Stimulated activated CD8-positive, alpha-beta memory T cell treated with anti-CD3 and anti-CD28 coated beads, Interleukin-15, amount 100 ng/mL, for 1 hour (primary cell): Measurements from ENCODE around the gene KLK3.

Source experiments
- DNase-seq: peaks from one replicate; pipeline ENCODE4 v3.0.0-alpha.2; 2020; ENCODE audit warnings: low read depth

KLK3 gene

GRCh38 chr19:50898018-50898417 lies 43.3 kb downstream of the KLK3 start:
- no peak for DNase-seq

GRCh38 chr19:50899569-50899968 lies 44.9 kb downstream of the KLK3 start:
- no peak for DNase-seq

- DNase-seq = no peak
Measured at GRCh38 chr19:50902640-50903039, 47.9 kb downstream of the KLK3 start.

- no peak for DNase-seq
Measured at GRCh38 chr19:50906217-50906616, 51.5 kb downstream of the KLK3 start.

- no peak for DNase-seq
Measured at GRCh38 chr19:50908336-50908735, 53.6 kb downstream of the KLK3 start.

- no peak for DNase-seq
Measured at GRCh38 chr19:50909240-50910070, 54.7 kb downstream of the KLK3 start.
